K562 (cell line): ENCODE data around the gene PODXL2. TPM values are rescaled to one million over a fixed set of nuclear protein-coding genes. Genes with fewer than 3 reads are reported as not detected.

Experiments used
- CBFA2T2 ChIP-seq: fragments of 450-650 bp; conservative IDR thresholded peaks from 2 replicates; pipeline ENCODE4 v1.6.1; 2017; ENCODE audit warnings: mild to moderate bottlenecking
- CEBPG ChIP-seq, 3 experiments: fragments of 200-800 bp in 1 of 3; sonication (Bioruptor generic) in 1 of 3; sonication (generic) in 1 of 3; formaldehyde crosslinking in 1 of 3; IDR thresholded peaks in 2 of 3; conservative IDR thresholded peaks in 1 of 3; 2 replicates each; pipeline versions ENCODE4 v1.6.1 to v1.8.0; 2016 to 2022; ENCODE audit warnings: missing compliant biosample characterization in 2 of 3, missing genetic modification characterization in 2 of 3, mild to moderate bottlenecking in 1 of 3, missing genetic modification reagents in 1 of 3
- FOSL1 ChIP-seq: fragments of 200-800 bp; sonication (Bioruptor generic); conservative IDR thresholded peaks from 2 replicates; pipeline ENCODE4 v1.6.1; 2016; ENCODE audit warnings: missing genetic modification characterization, missing compliant biosample characterization
- HOXB6 ChIP-seq: fragments of 250-450 bp; sonication (Bioruptor Pico); IDR thresholded peaks from 2 replicates; pipeline ENCODE4 v1.5.1; 2022; ENCODE audit warnings: mild to moderate bottlenecking, borderline replicate concordance
- MYC ChIP-seq, 2 experiments: fragments of 250-450 bp in 1 of 2; sonication (Bioruptor Pico) in 1 of 2; IDR thresholded peaks; 2 replicates each; pipeline versions ENCODE4 v1.5.1 to v1.6.1; 2012 to 2021; ENCODE audit warnings: low read depth in 2 of 2, borderline replicate concordance in 1 of 2, improper control_type of control experiment in 1 of 2, low read length in 1 of 2, mild to moderate bottlenecking in 1 of 2, moderate library complexity in 1 of 2
- RCOR1 ChIP-seq, 2 experiments: IDR thresholded peaks; 2 replicates each; pipeline ENCODE4 v1.6.1; 2012; ENCODE audit warnings: low read depth in 2 of 2, low read length in 2 of 2, borderline replicate concordance in 1 of 2, improper control_type of control experiment in 1 of 2
- SMAD4 ChIP-seq: fragments of 250-450 bp; sonication (Bioruptor Pico); conservative IDR thresholded peaks from 2 replicates; pipeline ENCODE4 v1.8.0; 2021; ENCODE audit warnings: inconsistent platforms, mild to moderate bottlenecking, moderate library complexity
- TBP ChIP-seq: optimal IDR thresholded peaks from 2 replicates; pipeline ENCODE3; 2011; ENCODE audit warnings: low read depth, low read length, improper control_type of control experiment
- TEAD2 ChIP-seq: fragments of 450-650 bp; IDR thresholded peaks from 2 replicates; pipeline ENCODE4 v1.6.1; 2016; ENCODE audit warnings: missing genetic modification characterization, control low read depth, missing compliant biosample characterization
- ZNF175 ChIP-seq: fragments of 200-800 bp; sonication (Bioruptor generic); IDR thresholded peaks from 2 replicates; pipeline ENCODE4 v1.6.1; 2016; ENCODE audit warnings: low read depth, mild to moderate bottlenecking, missing genetic modification characterization, missing compliant biosample characterization
- polyA plus RNA-seq, 8 experiments: library from polyadenylated mRNA; depleted of rRNA in 4 of 8; stranded (reverse) in 5 of 8; unstranded in 3 of 8; fragments of >200 nt; fragmentation: Nextera tagmentation in 2 of 8; fragmentation: Illumina TruSeq in 1 of 8; extraction: Ambion mirVana in 2 of 8; extraction: Trizol in 1 of 8; gene quantifications; 2 replicates each; pipeline versions ENCODE4 v1.2.1 to v1.2.3, GENCODE V29; 2011 to 2014; ENCODE audit warnings: inconsistent platforms in 1 of 8, missing spikeins in 1 of 8
- total RNA-seq, 7 experiments: library from RNA; depleted of rRNA in 6 of 7; stranded (reverse); fragments of >200 nt in 6 of 7; fragmentation: Illumina TruSeq in 2 of 7; extraction: Trizol in 2 of 7; gene quantifications; 2 replicates each; pipeline versions ENCODE4 v1.2.1 to v1.2.3, GENCODE V29; 2011 to 2021; ENCODE audit warnings: low replicate concordance in 1 of 7
- TF ChIP-seq, protein P1 (sequence below): fragments of 450-650 bp; IDR thresholded peaks from 2 replicates; pipeline ENCODE4 v1.6.1; 2016; ENCODE audit warnings: missing biosample characterization, missing genetic modification characterization
- TF ChIP-seq, protein P2 (sequence below): sonication (generic); formaldehyde crosslinking; IDR thresholded peaks from 2 replicates; pipeline ENCODE4 v1.5.0; 2020; ENCODE audit warnings: missing genetic modification reagents
- TF ChIP-seq, protein P3 (sequence below): fragments of 450-650 bp; formaldehyde crosslinking; IDR thresholded peaks from 2 replicates; pipeline ENCODE4 v1.4.0; 2020; ENCODE audit warnings: mild to moderate bottlenecking
- TF ChIP-seq, protein P4 (sequence below): fragments of 450-650 bp; IDR thresholded peaks from 2 replicates; pipeline ENCODE4 v1.6.1; 2016; ENCODE audit warnings: low read depth

PODXL2 gene
- total and polyA plus RNA-seq, 9 of the 15 experiments (the other 6 are each of a cell fraction or from before 2014, with no cell fraction given), result 0.03 to 52.5 (median 21.9) TPM

DNA sequence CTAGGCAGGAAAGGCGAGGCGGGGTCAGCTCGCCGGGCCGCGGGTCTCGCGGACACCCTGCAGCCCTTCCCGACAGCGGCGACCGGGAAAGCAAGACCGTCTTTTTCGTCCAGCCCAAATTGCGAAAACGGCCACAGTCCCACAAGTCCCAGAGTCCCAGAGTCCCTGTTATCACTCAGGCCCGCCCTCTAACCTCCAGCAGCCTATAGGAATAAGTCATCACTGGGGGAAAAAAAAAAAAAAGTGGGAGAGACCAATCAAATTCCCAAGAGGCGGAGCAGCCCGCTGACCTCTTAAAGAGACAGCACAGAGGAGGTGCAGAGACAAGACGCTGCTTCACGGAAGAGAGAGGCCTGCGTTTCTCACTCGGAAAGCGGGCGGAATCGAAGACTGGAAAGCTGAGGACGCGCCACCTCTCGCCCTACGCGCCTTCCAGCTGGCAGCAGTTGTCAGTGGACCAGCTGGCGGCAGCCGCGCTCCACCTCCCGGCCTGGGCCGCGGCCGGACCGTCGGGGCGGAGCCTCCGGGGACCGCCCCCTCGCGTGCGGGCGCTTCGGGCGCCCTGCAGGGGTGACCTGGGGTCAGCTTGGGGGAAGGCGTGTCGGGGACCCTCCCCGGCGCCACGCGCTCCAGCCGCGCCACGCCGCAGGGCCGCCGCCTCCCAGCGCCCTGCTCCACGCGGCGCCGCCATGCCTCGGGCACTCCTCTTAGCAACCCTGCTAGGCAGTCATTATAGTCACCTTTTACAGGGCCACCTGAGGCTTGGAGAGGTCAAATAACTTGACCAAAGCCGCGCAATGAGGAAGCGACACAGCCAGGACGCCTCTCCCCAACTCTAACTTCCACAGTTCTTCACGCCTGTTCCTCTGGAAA is 38.2 kb upstream of the PODXL2 start, which contains the start of gene TPRA1 (continued):
- peak; percentile 95 for TF ChIP-seq MYC (IDR thresholded peaks at IDR 0.05; ENCODE audit: low read depth, low read length)
- TF ChIP-seq MYC (CRISPR knock-in tag; IDR thresholded peaks at IDR 0.05; ENCODE audit: borderline replicate concordance, low read depth), result no peak
- no peak for TF ChIP-seq TEAD2 (tag)
- no peak for TF ChIP-seq FOSL1 (tag)
- TF ChIP-seq TBP, result peak; percentile 58
- TF ChIP-seq RCOR1 (IDR thresholded peaks at IDR 0.05; ENCODE audit: borderline replicate concordance in 1 of 2, low read depth in 2 of 2, low read length in 2 of 2), result no peak
- TF ChIP-seq HOXB6, result no peak
- TF ChIP-seq, protein P1, sequence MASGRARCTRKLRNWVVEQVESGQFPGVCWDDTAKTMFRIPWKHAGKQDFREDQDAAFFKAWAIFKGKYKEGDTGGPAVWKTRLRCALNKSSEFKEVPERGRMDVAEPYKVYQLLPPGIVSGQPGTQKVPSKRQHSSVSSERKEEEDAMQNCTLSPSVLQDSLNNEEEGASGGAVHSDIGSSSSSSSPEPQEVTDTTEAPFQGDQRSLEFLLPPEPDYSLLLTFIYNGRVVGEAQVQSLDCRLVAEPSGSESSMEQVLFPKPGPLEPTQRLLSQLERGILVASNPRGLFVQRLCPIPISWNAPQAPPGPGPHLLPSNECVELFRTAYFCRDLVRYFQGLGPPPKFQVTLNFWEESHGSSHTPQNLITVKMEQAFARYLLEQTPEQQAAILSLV (tag), result no peak
- TF ChIP-seq, protein P2, sequence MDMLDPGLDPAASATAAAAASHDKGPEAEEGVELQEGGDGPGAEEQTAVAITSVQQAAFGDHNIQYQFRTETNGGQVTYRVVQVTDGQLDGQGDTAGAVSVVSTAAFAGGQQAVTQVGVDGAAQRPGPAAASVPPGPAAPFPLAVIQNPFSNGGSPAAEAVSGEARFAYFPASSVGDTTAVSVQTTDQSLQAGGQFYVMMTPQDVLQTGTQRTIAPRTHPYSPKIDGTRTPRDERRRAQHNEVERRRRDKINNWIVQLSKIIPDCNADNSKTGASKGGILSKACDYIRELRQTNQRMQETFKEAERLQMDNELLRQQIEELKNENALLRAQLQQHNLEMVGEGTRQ (CRISPR knock-in tag), result no peak
- peak; percentile 79 for TF ChIP-seq SMAD4 (CRISPR knock-in tag)
- TF ChIP-seq ZNF175 (CRISPR knock-in tag), result no peak
- TF ChIP-seq, protein P3, sequence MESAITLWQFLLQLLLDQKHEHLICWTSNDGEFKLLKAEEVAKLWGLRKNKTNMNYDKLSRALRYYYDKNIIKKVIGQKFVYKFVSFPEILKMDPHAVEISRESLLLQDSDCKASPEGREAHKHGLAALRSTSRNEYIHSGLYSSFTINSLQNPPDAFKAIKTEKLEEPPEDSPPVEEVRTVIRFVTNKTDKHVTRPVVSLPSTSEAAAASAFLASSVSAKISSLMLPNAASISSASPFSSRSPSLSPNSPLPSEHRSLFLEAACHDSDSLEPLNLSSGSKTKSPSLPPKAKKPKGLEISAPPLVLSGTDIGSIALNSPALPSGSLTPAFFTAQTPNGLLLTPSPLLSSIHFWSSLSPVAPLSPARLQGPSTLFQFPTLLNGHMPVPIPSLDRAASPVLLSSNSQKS, result no peak
- no peak; the same call in 1 of the 2 replicates for TF ChIP-seq CEBPG (CRISPR knock-in tag; IDR thresholded peaks at IDR 0.05)
- 0 out of 4 replicates have a peak, but pooled peaks of 1 of the 2 experiments have one; percentile 34 for TF ChIP-seq CEBPG (tag; conservative IDR thresholded peaks at IDR 0.05 in 1 of 2, IDR thresholded peaks at IDR 0.05 in 1 of 2)
- TF ChIP-seq, protein P4, sequence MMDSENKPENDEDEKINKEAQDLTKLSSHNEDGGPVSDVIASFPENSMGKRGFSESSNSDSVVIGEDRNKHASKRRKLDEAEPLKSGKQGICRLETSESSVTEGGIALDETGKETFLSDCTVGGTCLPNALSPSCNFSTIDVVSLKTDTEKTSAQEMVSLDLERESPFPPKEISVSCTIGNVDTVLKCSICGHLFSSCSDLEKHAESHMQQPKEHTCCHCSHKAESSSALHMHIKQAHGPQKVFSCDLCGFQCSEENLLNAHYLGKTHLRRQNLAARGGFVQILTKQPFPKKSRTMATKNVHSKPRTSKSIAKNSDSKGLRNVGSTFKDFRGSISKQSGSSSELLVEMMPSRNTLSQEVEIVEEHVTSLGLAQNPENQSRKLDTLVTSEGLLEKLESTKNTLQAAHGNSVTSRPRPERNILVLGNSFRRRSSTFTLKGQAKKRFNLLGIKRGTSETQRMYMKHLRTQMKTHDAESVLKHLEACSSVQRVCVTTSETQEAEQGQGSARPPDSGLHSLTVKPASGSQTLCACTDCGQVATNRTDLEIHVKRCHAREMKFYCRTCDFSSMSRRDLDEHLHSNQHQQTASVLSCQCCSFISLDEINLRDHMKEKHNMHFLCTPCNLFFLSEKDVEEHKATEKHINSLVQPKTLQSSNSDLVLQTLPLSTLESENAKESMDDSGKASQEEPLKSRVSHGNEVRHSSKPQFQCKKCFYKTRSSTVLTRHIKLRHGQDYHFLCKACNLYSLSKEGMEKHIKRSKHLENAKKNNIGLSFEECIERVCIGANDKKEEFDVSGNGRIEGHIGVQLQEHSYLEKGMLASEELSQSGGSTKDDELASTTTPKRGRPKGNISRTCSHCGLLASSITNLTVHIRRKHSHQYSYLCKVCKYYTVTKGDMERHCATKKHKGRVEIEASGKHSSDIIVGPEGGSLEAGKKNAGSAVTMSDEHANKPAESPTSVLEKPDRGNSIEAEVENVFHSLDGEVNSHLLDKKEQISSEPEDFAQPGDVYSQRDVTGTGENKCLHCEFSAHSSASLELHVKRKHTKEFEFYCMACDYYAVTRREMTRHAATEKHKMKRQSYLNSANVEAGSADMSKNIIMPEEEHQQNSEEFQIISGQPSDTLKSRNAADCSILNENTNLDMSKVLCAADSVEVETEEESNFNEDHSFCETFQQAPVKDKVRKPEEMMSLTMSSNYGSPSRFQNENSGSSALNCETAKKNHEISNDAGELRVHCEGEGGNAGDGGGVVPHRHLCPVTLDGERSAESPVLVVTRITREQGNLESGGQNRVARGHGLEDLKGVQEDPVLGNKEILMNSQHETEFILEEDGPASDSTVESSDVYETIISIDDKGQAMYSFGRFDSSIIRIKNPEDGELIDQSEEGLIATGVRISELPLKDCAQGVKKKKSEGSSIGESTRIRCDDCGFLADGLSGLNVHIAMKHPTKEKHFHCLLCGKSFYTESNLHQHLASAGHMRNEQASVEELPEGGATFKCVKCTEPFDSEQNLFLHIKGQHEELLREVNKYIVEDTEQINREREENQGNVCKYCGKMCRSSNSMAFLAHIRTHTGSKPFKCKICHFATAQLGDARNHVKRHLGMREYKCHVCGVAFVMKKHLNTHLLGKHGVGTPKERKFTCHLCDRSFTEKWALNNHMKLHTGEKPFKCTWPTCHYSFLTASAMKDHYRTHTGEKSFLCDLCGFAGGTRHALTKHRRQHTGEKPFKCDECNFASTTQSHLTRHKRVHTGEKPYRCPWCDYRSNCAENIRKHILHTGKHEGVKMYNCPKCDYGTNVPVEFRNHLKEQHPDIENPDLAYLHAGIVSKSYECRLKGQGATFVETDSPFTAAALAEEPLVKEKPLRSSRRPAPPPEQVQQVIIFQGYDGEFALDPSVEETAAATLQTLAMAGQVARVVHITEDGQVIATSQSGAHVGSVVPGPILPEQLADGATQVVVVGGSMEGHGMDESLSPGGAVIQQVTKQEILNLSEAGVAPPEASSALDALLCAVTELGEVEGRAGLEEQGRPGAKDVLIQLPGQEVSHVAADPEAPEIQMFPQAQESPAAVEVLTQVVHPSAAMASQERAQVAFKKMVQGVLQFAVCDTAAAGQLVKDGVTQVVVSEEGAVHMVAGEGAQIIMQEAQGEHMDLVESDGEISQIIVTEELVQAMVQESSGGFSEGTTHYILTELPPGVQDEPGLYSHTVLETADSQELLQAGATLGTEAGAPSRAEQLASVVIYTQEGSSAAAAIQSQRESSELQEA, result no peak
- TF ChIP-seq CBFA2T2, result no peak
